WTC11 (cell line): ENCODE measurements around the gene ZNF620. TPM values are rescaled to one million over a fixed set of nuclear protein-coding genes. Genes with fewer than 3 reads are reported as not detected.
"Not testable (repeated sequence)": the region's sequence is repeated elsewhere in the genome, so short reads cannot be mapped to it uniquely, and the experiment has no call there.

Experiments
- ATAC-seq: fragments of 200-7000 bp; cut with Tn5 transposase; 2 replicates; pipeline ENCODE4 v1.10.0; 2021; ENCODE audit warnings: mild to moderate bottlenecking, moderate library complexity
- CTCF ChIA-PET: fragments of 300-600 bp; sonication (Branson Sonifier 250); formaldehyde crosslinking; loops from one replicate; lab custom pipeline; 2021; ENCODE audit warnings: antibody characterized with exemption; lab: Charles Lee
- POLR2A ChIA-PET: fragments of 350-600 bp; sonication (Branson Sonifier 250); formaldehyde crosslinking; loops from one replicate; lab custom pipeline; 2021; ENCODE audit warnings: antibody characterized with exemption; lab: Charles Lee
- DNase-seq: peaks from one replicate; pipeline ENCODE4 v3.0.0; 2021; ENCODE audit warnings: low spot score
- H3K27ac Mint-ChIP-seq: 2 replicates; pipeline ENCODE4 v1.8.0; 2021; ENCODE audit warnings: mixed read lengths
- H3K27me3 Mint-ChIP-seq: 2 replicates; pipeline ENCODE4 v1.8.0; 2021; ENCODE audit warnings: low read depth, mild to moderate bottlenecking, moderate library complexity, mixed read lengths
- H3K36me3 Mint-ChIP-seq: 2 replicates; pipeline ENCODE4 v1.8.0; 2021; ENCODE audit warnings: mixed read lengths
- H3K4me1 Mint-ChIP-seq: 2 replicates; pipeline ENCODE4 v1.8.0; 2022; ENCODE audit warnings: mixed read lengths
- H3K4me3 Mint-ChIP-seq: 2 replicates; pipeline ENCODE4 v1.8.0; 2021; ENCODE audit warnings: mild to moderate bottlenecking, moderate library complexity, mixed read lengths
- H3K9me3 Mint-ChIP-seq: 2 replicates; pipeline ENCODE4 v1.8.0; 2021; ENCODE audit warnings: mixed read lengths
- FOXP1 ChIP-seq: sonication (generic); formaldehyde crosslinking; IDR thresholded peaks from 2 replicates; pipeline ENCODE4 v1.8.0; 2022; ENCODE audit warnings: missing genetic modification reagents, mild to moderate bottlenecking, moderate library complexity, borderline replicate concordance
- IRF2 ChIP-seq: sonication (generic); formaldehyde crosslinking; IDR thresholded peaks from 2 replicates; pipeline ENCODE4 v1.8.0; 2022; ENCODE audit warnings: low read depth, missing genetic modification reagents, borderline replicate concordance
- MYBL2 ChIP-seq: sonication (generic); formaldehyde crosslinking; IDR thresholded peaks from 2 replicates; pipeline ENCODE4 v1.8.1; 2023; ENCODE audit warnings: mild to moderate bottlenecking, moderate library complexity, missing genetic modification reagents
- NFYB ChIP-seq: sonication (generic); formaldehyde crosslinking; conservative IDR thresholded peaks from 2 replicates; pipeline ENCODE4 v1.8.0; 2022; ENCODE audit warnings: low read depth, missing genetic modification reagents
- SP1 ChIP-seq: sonication (generic); formaldehyde crosslinking; conservative IDR thresholded peaks from 2 replicates; pipeline ENCODE4 v1.8.1; 2022; ENCODE audit warnings: missing genetic modification reagents
- ZNF317 ChIP-seq: sonication (generic); formaldehyde crosslinking; IDR thresholded peaks from 2 replicates; pipeline ENCODE4 v1.8.1; 2023; ENCODE audit warnings: low read depth, mild to moderate bottlenecking, moderate library complexity, missing genetic modification reagents, borderline replicate concordance
- ZNF396 ChIP-seq: fragments of 250-450 bp; sonication (Bioruptor Pico); IDR thresholded peaks from 2 replicates; pipeline ENCODE4 v1.8.0; 2021; ENCODE audit warnings: mild to moderate bottlenecking, moderate library complexity, borderline replicate concordance
- ZNF423 ChIP-seq: fragments of 250-450 bp; sonication (Bioruptor Pico); IDR thresholded peaks from 2 replicates; pipeline ENCODE4 v2.1.2; 2022; ENCODE audit warnings: mild to moderate bottlenecking, moderate library complexity
- ZNF671 ChIP-seq: fragments of 250-450 bp; sonication (Bioruptor Pico); IDR thresholded peaks from 2 replicates; pipeline ENCODE4 v1.8.0; 2021; ENCODE audit warnings: mild to moderate bottlenecking
- total RNA-seq: library from RNA; stranded (reverse); gene quantifications from 3 replicates; pipeline ENCODE4 v1.2.3, GENCODE V29; 2021
- TF ChIP-seq, protein P1 (sequence below): fragments of 250-450 bp; sonication (Bioruptor Pico); IDR thresholded peaks from 2 replicates; pipeline ENCODE4 v1.9.0; 2021; ENCODE audit warnings: moderate library complexity, mild to moderate bottlenecking, inconsistent platforms, borderline replicate concordance
- TF ChIP-seq, protein P2 (sequence below): sonication (generic); formaldehyde crosslinking; IDR thresholded peaks from 2 replicates; pipeline ENCODE4 v1.8.0; 2023; ENCODE audit warnings: missing genetic modification reagents, mild to moderate bottlenecking, borderline replicate concordance
- TF ChIP-seq, protein P3 (sequence below): fragments of 250-450 bp; sonication (Bioruptor Pico); IDR thresholded peaks from 2 replicates; pipeline ENCODE4 v1.9.0; 2021; ENCODE audit warnings: mild to moderate bottlenecking
- TF ChIP-seq, protein P4 (sequence below): sonication (generic); formaldehyde crosslinking; IDR thresholded peaks from 2 replicates; pipeline ENCODE4 v1.8.1; 2022; ENCODE audit warnings: low read depth, mild to moderate bottlenecking, moderate library complexity, missing genetic modification reagents, borderline replicate concordance
- TF ChIP-seq, protein P5 (sequence below): fragments of 250-450 bp; sonication (Bioruptor Pico); IDR thresholded peaks from 2 replicates; pipeline ENCODE4 v2.1.2; 2022; ENCODE audit warnings: mild to moderate bottlenecking, moderate library complexity

The ZNF620 gene
- total RNA-seq, 1 experiment from 2014 or later: 15.6 TPM

DNA sequence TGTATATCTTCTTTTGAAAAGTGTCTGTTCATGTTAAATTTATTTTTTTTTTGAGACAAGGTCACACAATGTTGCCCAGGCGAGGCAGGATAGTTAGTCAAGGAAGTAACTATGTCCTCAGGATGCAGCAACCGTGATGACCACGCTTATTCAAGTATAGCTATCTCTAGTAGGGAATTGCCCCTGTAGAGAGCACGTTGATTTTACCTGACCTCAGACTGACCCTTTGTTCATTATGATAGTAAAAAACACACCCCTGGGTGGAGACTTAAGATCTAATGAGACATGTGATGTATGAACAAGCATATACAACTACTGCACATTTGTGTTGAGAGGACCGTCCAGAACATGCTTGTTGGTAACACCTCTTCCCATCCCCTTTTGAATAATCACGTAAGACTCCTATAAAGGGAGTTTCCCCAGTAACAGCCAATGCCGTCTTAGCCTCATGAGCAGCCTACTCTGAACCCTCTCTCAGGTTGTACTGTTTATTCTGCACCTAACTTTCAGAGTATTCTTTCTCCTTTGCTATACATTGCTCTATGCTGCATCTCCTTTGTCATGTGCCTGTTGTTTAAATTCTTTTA lies 51.8 kb downstream of the ZNF620 start:
- peaks cover 58% of the 10 kb centered on the region for H3K9me3 Mint-ChIP-seq
- no peak overlapping the region for H3K4me3 Mint-ChIP-seq
- H3K36me3 Mint-ChIP-seq: peaks cover 38% of the 10 kb centered on the region
- DNase-seq: no peak
- TF ChIP-seq FOXP1 (CRISPR knock-in tag) (no peak), ZNF671 (CRISPR knock-in tag) (no peak), IRF2 (CRISPR knock-in tag) (no peak), ZNF396 (no peak), SP1 (no peak)
- TF ChIP-seq, protein P1, sequence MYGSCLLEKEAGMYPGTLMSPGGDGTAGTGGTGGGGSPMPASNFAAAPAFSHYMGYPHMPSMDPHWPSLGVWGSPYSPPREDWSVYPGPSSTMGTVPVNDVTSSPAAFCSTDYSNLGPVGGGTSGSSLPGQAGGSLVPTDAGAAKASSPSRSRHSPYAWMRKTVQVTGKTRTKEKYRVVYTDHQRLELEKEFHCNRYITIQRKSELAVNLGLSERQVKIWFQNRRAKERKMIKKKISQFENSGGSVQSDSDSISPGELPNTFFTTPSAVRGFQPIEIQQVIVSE: no peak
- TF ChIP-seq, protein P2, sequence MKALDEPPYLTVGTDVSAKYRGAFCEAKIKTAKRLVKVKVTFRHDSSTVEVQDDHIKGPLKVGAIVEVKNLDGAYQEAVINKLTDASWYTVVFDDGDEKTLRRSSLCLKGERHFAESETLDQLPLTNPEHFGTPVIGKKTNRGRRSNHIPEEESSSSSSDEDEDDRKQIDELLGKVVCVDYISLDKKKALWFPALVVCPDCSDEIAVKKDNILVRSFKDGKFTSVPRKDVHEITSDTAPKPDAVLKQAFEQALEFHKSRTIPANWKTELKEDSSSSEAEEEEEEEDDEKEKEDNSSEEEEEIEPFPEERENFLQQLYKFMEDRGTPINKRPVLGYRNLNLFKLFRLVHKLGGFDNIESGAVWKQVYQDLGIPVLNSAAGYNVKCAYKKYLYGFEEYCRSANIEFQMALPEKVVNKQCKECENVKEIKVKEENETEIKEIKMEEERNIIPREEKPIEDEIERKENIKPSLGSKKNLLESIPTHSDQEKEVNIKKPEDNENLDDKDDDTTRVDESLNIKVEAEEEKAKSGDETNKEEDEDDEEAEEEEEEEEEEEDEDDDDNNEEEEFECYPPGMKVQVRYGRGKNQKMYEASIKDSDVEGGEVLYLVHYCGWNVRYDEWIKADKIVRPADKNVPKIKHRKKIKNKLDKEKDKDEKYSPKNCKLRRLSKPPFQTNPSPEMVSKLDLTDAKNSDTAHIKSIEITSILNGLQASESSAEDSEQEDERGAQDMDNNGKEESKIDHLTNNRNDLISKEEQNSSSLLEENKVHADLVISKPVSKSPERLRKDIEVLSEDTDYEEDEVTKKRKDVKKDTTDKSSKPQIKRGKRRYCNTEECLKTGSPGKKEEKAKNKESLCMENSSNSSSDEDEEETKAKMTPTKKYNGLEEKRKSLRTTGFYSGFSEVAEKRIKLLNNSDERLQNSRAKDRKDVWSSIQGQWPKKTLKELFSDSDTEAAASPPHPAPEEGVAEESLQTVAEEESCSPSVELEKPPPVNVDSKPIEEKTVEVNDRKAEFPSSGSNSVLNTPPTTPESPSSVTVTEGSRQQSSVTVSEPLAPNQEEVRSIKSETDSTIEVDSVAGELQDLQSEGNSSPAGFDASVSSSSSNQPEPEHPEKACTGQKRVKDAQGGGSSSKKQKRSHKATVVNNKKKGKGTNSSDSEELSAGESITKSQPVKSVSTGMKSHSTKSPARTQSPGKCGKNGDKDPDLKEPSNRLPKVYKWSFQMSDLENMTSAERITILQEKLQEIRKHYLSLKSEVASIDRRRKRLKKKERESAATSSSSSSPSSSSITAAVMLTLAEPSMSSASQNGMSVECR: no peak
- no peak for ATAC-seq
- POLR2A ChIA-PET: no interaction called here
- peaks cover 12% of the 10 kb centered on the region for H3K27me3 Mint-ChIP-seq
- no peaks in the 10 kb centered on the region for H3K4me1 Mint-ChIP-seq
- H3K27ac Mint-ChIP-seq: no peak overlapping the region
- CTCF ChIA-PET: no interaction called here

DNA sequence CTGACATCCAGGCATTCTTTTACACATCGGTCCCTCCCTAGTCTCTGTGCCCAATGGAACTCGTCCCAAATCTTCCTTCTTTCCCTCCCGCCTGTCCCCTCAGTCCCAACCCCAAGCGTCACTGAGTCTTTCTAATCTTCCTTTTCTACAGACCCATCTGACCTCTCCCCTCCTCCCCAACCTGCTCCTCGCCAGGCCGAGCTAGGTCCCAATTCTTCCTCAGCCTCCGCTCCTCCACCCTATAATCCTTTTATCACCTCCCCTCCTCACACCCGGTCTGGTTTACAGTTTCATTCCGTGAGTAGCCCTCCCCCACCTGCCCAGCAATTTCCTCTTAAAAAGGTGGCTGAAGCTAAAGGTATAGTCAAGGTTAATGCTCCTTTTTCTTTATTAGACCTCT lies 56.6 kb downstream of the ZNF620 start:
- H3K9me3 Mint-ChIP-seq: peaks cover 74% of the 10 kb centered on the region
- H3K4me3 Mint-ChIP-seq, ATAC-seq, H3K27ac Mint-ChIP-seq, POLR2A ChIA-PET, DNase-seq, CTCF ChIA-PET: not testable (repeated sequence)
- peaks cover 13% of the 10 kb centered on the region for H3K27me3 Mint-ChIP-seq
- peaks cover 54% of the 10 kb centered on the region for H3K36me3 Mint-ChIP-seq
- peaks cover 18% of the 10 kb centered on the region for H3K4me1 Mint-ChIP-seq

DNA sequence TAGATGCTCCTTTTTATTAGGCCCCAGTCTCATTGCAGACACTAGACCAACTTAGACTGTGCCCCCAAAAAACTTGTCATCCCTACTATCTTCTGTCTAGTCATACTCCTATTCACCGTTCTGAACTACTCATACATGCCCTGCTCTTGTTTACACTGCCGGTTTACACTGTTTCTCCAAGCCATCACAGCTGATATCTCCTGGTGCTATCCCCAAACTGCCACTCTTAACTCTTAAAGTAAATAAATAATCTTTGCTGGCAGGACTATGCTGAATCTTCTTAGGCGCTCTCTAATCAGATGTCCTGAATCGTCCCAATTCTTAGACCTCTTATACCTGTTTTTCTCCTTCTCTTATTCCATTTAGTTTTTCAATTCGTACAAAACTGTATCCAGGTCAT lies 59.8 kb downstream of the ZNF620 start:
- CTCF ChIA-PET, DNase-seq, H3K27ac Mint-ChIP-seq, H3K4me3 Mint-ChIP-seq, POLR2A ChIA-PET, ATAC-seq: not testable (repeated sequence)
- H3K27me3 Mint-ChIP-seq: peaks cover 13% of the 10 kb centered on the region
- peaks cover 22% of the 10 kb centered on the region for H3K4me1 Mint-ChIP-seq
- H3K36me3 Mint-ChIP-seq: peaks cover 49% of the 10 kb centered on the region
- peaks cover 70% of the 10 kb centered on the region for H3K9me3 Mint-ChIP-seq

DNA sequence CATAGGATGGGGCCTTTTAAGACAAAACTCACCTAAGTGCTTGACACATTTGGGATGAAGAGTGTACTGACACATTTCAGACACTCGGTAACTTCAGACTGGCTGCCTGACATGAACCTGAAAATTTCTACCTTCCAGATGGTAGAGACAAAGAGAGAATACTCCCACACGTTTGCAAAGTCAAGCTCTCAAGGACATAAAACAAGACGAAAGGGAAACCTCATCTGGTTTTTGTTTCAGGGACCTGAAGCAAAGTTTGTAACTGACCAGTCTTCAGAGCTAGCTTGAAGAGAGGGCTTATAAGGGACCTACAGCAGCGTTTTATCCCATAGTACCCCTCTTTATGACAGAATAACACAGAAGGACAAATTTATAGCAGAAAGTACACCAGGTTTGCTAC lies 60.9 kb downstream of the ZNF620 start:
- Mint-ChIP-seq H3K27me3 (peaks cover 8% of the 10 kb centered on the region), H3K4me1 (peaks cover 23% of the 10 kb centered on the region), H3K27ac (peak overlapping the region; percentile 37; the same call in 1 of the 2 replicates), H3K9me3 (peaks cover 60% of the 10 kb centered on the region), H3K4me3 (no peak overlapping the region), H3K36me3 (peaks cover 39% of the 10 kb centered on the region)
- ChIA-PET CTCF (no interaction called here), POLR2A (no interaction called here)
- DNase-seq (no peak), ATAC-seq (no peak)
- TF ChIP-seq MYBL2 (CRISPR knock-in tag): no peak
- TF ChIP-seq, protein P3, sequence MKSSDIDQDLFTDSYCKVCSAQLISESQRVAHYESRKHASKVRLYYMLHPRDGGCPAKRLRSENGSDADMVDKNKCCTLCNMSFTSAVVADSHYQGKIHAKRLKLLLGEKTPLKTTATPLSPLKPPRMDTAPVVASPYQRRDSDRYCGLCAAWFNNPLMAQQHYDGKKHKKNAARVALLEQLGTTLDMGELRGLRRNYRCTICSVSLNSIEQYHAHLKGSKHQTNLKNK (CRISPR knock-in tag): no peak
- TF ChIP-seq, protein P4, sequence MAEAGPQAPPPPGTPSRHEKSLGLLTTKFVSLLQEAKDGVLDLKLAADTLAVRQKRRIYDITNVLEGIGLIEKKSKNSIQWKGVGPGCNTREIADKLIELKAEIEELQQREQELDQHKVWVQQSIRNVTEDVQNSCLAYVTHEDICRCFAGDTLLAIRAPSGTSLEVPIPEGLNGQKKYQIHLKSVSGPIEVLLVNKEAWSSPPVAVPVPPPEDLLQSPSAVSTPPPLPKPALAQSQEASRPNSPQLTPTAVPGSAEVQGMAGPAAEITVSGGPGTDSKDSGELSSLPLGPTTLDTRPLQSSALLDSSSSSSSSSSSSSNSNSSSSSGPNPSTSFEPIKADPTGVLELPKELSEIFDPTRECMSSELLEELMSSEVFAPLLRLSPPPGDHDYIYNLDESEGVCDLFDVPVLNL (CRISPR knock-in tag): no peak
- TF ChIP-seq, protein P5, sequence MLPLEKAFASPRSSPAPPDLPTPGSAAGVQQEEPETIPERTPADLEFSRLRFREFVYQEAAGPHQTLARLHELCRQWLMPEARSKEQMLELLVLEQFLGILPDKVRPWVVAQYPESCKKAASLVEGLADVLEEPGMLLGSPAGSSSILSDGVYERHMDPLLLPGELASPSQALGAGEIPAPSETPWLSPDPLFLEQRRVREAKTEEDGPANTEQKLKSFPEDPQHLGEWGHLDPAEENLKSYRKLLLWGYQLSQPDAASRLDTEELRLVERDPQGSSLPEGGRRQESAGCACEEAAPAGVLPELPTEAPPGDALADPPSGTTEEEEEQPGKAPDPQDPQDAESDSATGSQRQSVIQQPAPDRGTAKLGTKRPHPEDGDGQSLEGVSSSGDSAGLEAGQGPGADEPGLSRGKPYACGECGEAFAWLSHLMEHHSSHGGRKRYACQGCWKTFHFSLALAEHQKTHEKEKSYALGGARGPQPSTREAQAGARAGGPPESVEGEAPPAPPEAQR (CRISPR knock-in tag): no peak
- no peak for TF ChIP-seq FOXP1 (CRISPR knock-in tag)
- no peak for TF ChIP-seq ZNF317 (CRISPR knock-in tag)
- TF ChIP-seq NFYB: no peak
- no peak for TF ChIP-seq ZNF423 (CRISPR knock-in tag)
